Measurements from ENCODE around the gene COL27A1. TPM values are rescaled to one million over a fixed set of nuclear protein-coding genes. Genes with fewer than 3 reads are reported as not detected.

The COL27A1 gene
- total RNA-seq, 1 donor from 2014 or later: 6.4 TPM

DNA sequence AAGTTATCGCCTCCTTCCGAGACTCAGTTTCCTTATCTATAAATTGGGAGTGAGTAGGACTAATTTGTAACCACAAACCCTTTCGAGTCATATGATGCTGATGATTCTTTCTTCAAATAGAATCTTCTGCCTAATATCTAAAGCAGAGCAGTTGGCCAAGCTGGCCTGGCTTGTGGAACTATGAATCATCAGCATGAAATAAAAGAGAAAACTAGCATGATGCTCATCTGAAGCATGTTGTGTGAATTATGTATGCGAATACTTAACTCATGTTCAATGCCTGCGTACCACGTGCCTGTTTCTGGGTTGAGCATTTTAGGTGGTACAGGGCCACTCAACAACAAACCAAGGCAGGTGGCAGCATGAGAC lies 152.5 kb downstream of the COL27A1 start:
- TF ChIP-seq, protein P1, sequence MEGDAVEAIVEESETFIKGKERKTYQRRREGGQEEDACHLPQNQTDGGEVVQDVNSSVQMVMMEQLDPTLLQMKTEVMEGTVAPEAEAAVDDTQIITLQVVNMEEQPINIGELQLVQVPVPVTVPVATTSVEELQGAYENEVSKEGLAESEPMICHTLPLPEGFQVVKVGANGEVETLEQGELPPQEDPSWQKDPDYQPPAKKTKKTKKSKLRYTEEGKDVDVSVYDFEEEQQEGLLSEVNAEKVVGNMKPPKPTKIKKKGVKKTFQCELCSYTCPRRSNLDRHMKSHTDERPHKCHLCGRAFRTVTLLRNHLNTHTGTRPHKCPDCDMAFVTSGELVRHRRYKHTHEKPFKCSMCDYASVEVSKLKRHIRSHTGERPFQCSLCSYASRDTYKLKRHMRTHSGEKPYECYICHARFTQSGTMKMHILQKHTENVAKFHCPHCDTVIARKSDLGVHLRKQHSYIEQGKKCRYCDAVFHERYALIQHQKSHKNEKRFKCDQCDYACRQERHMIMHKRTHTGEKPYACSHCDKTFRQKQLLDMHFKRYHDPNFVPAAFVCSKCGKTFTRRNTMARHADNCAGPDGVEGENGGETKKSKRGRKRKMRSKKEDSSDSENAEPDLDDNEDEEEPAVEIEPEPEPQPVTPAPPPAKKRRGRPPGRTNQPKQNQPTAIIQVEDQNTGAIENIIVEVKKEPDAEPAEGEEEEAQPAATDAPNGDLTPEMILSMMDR (IDR thresholded peaks at IDR 0.05; ENCODE audit: borderline replicate concordance): no peak
- Histone ChIP-seq H3K36me3 (peaks cover 11% of the 10 kb centered on the region), H3K4me1 (peaks cover 8% of the 10 kb centered on the region), H3K9me3 (replicated peaks) (no peaks in the 10 kb centered on the region), H3K27me3 (ENCODE audit: low read depth) (no peaks in the 10 kb centered on the region), H3K27ac (replicated peaks) (no peak overlapping the region), H3K4me3 (no peak overlapping the region)
- DNase-seq: no peak
- intact Hi-C loops (cut with micrococcal nuclease): no loop called here

DNA sequence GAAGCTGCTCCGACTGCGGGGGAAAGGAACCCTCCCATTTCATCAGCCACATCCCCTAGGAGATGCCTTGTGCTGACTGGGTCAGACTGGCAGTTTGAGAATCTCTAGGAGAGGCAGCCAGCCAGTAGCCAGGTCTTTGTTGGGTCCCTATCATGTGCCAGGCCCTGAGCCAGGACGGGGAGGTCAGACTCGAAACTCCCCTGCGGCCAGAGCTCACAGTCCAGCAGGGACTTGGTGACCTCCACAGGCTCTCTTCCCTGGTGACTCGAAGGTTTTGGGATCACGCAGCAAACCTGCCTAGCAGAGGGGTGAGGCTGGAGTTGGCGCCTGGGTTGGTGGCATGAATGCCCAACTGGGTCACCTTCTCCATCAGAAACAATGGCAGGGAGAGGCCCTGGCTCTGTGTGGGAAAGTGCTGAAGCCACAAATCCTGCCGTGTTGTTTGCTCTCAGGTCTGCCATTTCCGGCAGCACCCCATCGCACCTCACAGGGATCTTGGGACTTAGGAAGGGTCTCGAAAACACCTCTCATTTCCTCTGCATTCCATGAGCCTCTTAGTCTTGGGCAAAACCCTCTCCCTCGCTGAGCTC lies 153.1 kb downstream of the COL27A1 start:
- Histone ChIP-seq H3K27me3 (ENCODE audit: low read depth) (no peaks in the 10 kb centered on the region), H3K9me3 (replicated peaks) (no peaks in the 10 kb centered on the region), H3K36me3 (peaks cover 11% of the 10 kb centered on the region), H3K4me3 (no peak overlapping the region), H3K4me1 (peaks cover 8% of the 10 kb centered on the region), H3K27ac (replicated peaks) (no peak overlapping the region)
- intact Hi-C loops (cut with micrococcal nuclease): no loop called here
- no peak for DNase-seq
- TF ChIP-seq, protein P1 (IDR thresholded peaks at IDR 0.05; ENCODE audit: borderline replicate concordance): no peak

DNA sequence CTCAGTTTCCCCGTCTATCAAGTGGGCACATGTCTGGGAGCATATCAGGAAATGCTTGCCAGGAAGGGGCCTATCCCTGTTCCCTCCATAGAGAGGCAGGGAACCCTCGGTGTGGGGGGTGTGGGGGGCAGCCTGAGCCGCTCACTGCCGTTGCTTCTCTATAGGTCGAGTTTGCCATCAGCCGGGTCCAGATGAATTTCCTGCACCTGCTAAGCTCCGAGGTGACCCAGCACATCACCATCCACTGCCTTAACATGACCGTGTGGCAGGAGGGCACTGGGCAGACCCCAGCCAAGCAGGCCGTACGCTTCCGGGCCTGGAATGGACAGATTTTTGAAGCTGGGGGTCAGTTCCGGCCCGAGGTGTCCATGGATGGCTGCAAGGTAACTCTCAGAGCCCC lies 153.8 kb downstream of the COL27A1 start:
- intact Hi-C loops (cut with micrococcal nuclease): no loop called here
- H3K36me3 ChIP-seq: peaks cover 11% of the 10 kb centered on the region
- no peak overlapping the region for H3K4me3 ChIP-seq
- no peaks in the 10 kb centered on the region for H3K27me3 ChIP-seq (ENCODE audit: low read depth)
- TF ChIP-seq, protein P1 (IDR thresholded peaks at IDR 0.05; ENCODE audit: borderline replicate concordance): no peak
- peaks cover 8% of the 10 kb centered on the region for H3K4me1 ChIP-seq
- no peak for DNase-seq
- H3K9me3 ChIP-seq (replicated peaks): no peaks in the 10 kb centered on the region
- H3K27ac ChIP-seq (replicated peaks): no peak overlapping the region

DNA sequence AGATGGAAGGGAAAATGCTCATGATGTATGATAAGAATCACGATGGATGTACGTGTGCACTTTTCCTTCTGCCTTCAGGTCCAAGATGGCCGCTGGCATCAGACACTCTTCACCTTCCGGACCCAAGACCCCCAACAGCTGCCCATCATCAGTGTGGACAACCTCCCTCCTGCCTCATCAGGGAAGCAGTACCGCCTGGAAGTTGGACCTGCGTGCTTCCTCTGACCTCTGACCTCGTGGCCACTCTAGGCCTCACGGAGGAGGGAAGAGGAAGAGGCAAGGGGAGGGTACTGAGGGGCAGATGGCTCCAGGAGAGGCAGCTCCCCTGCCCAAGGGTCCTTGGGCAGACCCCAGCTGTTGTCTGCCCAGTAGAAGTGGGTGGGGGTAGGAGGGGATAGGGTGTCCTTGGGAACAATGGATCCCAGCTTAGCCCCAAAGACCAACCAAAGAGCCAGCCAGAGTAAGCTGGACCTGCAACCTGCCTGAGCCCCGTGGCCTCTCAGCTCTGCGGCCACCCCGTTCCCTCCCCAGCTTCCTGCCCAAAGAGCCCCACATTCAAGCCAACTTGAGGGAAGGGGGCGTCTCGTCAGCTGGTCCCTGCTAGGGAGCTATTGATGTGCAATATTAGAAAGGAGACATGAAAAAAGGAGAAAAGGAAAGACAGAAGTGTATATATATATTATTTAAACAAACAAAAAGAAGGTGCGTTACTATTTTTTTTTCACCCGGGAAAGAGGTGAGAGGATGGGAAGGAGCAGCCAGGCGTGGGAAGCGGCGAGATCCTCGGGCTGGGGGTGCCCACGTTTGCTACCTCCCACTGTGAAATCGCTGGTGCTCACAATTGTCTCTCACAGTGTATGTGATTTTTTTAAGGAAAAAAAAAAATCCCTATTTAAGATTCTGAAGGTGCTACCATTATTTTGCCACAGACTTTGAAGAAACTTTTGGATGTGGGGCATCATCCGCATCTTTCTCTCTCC lies 155.4 kb downstream of the COL27A1 start:
- Histone ChIP-seq H3K36me3 (peaks cover 11% of the 10 kb centered on the region), H3K4me3 (no peak overlapping the region), H3K27me3 (ENCODE audit: low read depth) (no peaks in the 10 kb centered on the region), H3K9me3 (replicated peaks) (peaks cover 6% of the 10 kb centered on the region), H3K4me1 (peaks cover 3% of the 10 kb centered on the region), H3K27ac (replicated peaks) (no peak overlapping the region)
- TF ChIP-seq, protein P1 (IDR thresholded peaks at IDR 0.05; ENCODE audit: borderline replicate concordance): no peak
- intact Hi-C loops (cut with micrococcal nuclease): no loop called here
- no peak for DNase-seq

DNA sequence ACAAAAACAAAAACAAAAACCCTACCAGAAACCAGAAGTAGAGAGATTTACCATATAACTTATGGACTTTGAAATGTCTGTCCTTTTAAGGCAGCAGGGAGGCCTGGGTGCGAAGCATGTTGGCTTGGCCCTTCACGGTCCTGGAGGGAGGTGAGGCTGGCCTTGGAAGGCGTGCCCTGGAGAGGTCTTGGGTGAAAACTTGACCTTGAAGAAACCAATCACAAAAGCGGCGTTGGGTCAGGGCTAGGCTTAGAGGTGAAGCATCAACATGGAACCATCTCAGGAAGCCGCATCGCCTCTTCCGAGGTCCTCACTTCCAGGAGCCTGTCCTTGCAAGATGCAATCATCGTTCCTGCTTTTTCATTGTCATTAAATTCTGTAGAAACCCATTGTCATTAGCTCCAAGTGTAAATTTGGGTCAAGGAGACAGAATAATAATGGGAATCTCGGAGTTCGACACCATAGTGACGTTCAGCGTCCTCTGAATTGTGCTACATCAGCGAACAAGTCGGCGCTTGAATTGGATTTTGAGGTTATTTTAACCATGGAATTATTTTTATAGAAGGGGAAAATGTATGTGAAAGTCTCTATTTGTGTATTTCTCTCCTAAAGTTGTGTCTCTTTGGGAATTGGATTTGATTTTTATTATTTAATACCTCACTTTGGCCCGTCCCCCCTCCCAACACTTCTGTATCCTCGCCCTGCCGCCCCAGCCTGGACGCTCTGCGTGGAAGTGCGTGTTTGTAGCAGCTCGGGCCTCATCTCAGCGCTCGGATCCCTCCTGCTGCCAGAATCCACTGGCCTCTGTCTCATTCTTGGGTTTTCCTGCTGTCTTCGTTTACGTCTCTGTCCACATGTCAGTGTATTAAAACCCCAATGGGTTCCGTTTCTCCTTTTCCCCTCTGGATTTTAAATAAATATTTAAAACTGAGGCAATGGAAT lies 156.5 kb downstream of the COL27A1 start:
- intact Hi-C loops (cut with micrococcal nuclease): no loop called here
- Histone ChIP-seq H3K4me1 (no peaks in the 10 kb centered on the region), H3K4me3 (no peak overlapping the region), H3K9me3 (replicated peaks) (peaks cover 6% of the 10 kb centered on the region), H3K27me3 (ENCODE audit: low read depth) (peaks cover 3% of the 10 kb centered on the region), H3K36me3 (peaks cover 9% of the 10 kb centered on the region), H3K27ac (replicated peaks) (no peak overlapping the region)
- no peak for DNase-seq
- TF ChIP-seq, protein P1 (IDR thresholded peaks at IDR 0.05; ENCODE audit: borderline replicate concordance): no peak
